Thyroid gland (tissue), 4 donors: ENCODE data around the gene ANKRD10.

Experiments
- CTCF ChIP-seq, 6 experiments: fragments of 200-600 bp in 3 of 6; fragments of 450-650 bp in 3 of 6; sonication (generic) in 3 of 6; IDR thresholded peaks; one replicate each; pipeline ENCODE4 v1.5.1; 2016 to 2019; ENCODE audit warnings: antibody characterized with exemption in 6 of 6, mild to moderate bottlenecking in 2 of 6, inconsistent platforms in 1 of 6, moderate library complexity in 1 of 6
- POLR2A ChIP-seq, 2 donors: fragments of 450-650 bp; IDR thresholded peaks; one replicate each; pipeline ENCODE4 v1.6.1; 2017; ENCODE audit warnings: antibody characterized with exemption in 2 of 2, mild to moderate bottlenecking in 2 of 2, moderate library complexity in 1 of 2

- TF ChIP-seq CTCF (IDR thresholded peaks at IDR 0.05) (no peak), POLR2A (IDR thresholded peaks at IDR 0.05) (peak; percentile 42 to 72)
Measured at GRCh38 chr13:110914331-110915056, 375 bp downstream of the ANKRD10 start.
